Measurements from ENCODE around the gene ST3GAL3. TPM values are rescaled to one million over a fixed set of nuclear protein-coding genes. Genes with fewer than 3 reads are reported as not detected.
A peak's percentile ranks its signal among the peaks of the same experiment; 100 is the strongest.

Gene ST3GAL3
- total and polyA plus RNA-seq, 2 of the 13 experiments (the other 11 are each of a cell fraction or from before 2014, with no cell fraction given), result 5.1 to 8.1 TPM

GRCh38 chr1:43969746-43970466, 262.6 kb downstream of the ST3GAL3 start, which contains the start of gene DPH2 (continued):
- TF ChIP-seq CSRNP2 (CRISPR knock-in tag; conservative IDR thresholded peaks at IDR 0.05; ENCODE audit: low read depth), result no peak
- peak; percentile 53; the same call in 1 of the 2 replicates for TF ChIP-seq CREB1 (IDR thresholded peaks at IDR 0.05)
- TF ChIP-seq CREB1 (CRISPR knock-in tag; IDR thresholded peaks at IDR 0.05), result peak; percentile 92
- no peak for TF ChIP-seq ZNF350 (CRISPR knock-in tag; IDR thresholded peaks at IDR 0.05; ENCODE audit: borderline replicate concordance, low read depth)
- no peak for TF ChIP-seq ZSCAN12 (CRISPR knock-in tag; IDR thresholded peaks at IDR 0.05)
- no peak for TF ChIP-seq ELF3 (CRISPR knock-in tag; IDR thresholded peaks at IDR 0.05)
- no peak for TF ChIP-seq MYNN (CRISPR knock-in tag; IDR thresholded peaks at IDR 0.05; ENCODE audit: low read depth)
- TF ChIP-seq KLF9 (CRISPR knock-in tag; IDR thresholded peaks at IDR 0.05; ENCODE audit: low read depth), result no peak
- TF ChIP-seq ZNF781 (CRISPR knock-in tag; IDR thresholded peaks at IDR 0.05; ENCODE audit: borderline replicate concordance, not compliant biosample characterization), result no peak
- no peak for TF ChIP-seq ZNF773 (CRISPR knock-in tag; IDR thresholded peaks at IDR 0.05; ENCODE audit: borderline replicate concordance)
- peak; percentile 10 for TF ChIP-seq XRCC5 (optimal IDR thresholded peaks at IDR 0.05; ENCODE audit: low read length)
- peak; percentile 52 for TF ChIP-seq AGO1 (IDR thresholded peaks at IDR 0.05; ENCODE audit: low read depth, low read length, poor library complexity, severe bottlenecking)
- TF ChIP-seq ZNF746 (CRISPR knock-in tag; IDR thresholded peaks at IDR 0.05), result no peak
- no peak for TF ChIP-seq ZNF776 (CRISPR knock-in tag; IDR thresholded peaks at IDR 0.05)
- TF ChIP-seq SOX5 (CRISPR knock-in tag; IDR thresholded peaks at IDR 0.05; ENCODE audit: borderline replicate concordance), result no peak
- TF ChIP-seq SOX6 (IDR thresholded peaks at IDR 0.05), result no peak
- TF ChIP-seq SOX6 (CRISPR knock-in tag; IDR thresholded peaks at IDR 0.05), result no peak
- TF ChIP-seq ATF2 (CRISPR knock-in tag; IDR thresholded peaks at IDR 0.05), result no peak
- TF ChIP-seq ATF1 (CRISPR knock-in tag; IDR thresholded peaks at IDR 0.05), result peak; percentile 55; the same call in 1 of the 2 replicates
- no peak for TF ChIP-seq KDM4B (CRISPR knock-in tag; IDR thresholded peaks at IDR 0.05)
- no peak for TF ChIP-seq ATM (IDR thresholded peaks at IDR 0.05; ENCODE audit: borderline replicate concordance)
- TF ChIP-seq ZMAT5 (CRISPR knock-in tag; IDR thresholded peaks at IDR 0.05; ENCODE audit: borderline replicate concordance, low read depth), result no peak
- TF ChIP-seq E2F1 (CRISPR knock-in tag; IDR thresholded peaks at IDR 0.05), result no peak
- TF ChIP-seq CC2D1A (CRISPR knock-in tag; IDR thresholded peaks at IDR 0.05), result no peak
- TF ChIP-seq ISL2 (CRISPR knock-in tag; IDR thresholded peaks at IDR 0.05), result no peak
- peak; percentile 71 for TF ChIP-seq PHF8 (CRISPR knock-in tag; IDR thresholded peaks at IDR 0.05)
- TF ChIP-seq ZNF383 (CRISPR knock-in tag; IDR thresholded peaks at IDR 0.05; ENCODE audit: borderline replicate concordance), result no peak
- TF ChIP-seq EZH2 (conservative IDR thresholded peaks at IDR 0.05; ENCODE audit: low read depth, low read length), result no peak

Measured in HepG2 (cell line).